SK-N-MC (cell line): ENCODE results near the gene ZNF81.
"Not testable (repeated sequence)": the region's sequence is repeated elsewhere in the genome, so short reads cannot be mapped to it uniquely, and the experiment has no call there.

ENCODE experiments used
- DNase-seq: peaks from one replicate; pipeline ENCODE4 v3.0.0-alpha.2; 2011; ENCODE audit warnings: low read depth, low spot score
- H3K27ac ChIP-seq: fragments of 200-600 bp; sonication (generic); 2 replicates; pipeline ENCODE4 v1.5.1; 2016; ENCODE audit warnings: mixed run types
- H3K36me3 ChIP-seq: fragments of 200-600 bp; sonication (generic); 2 replicates; pipeline ENCODE4 v1.6.1; 2017; ENCODE audit warnings: antibody characterized with exemption, low read length, mixed read lengths; ENCODE audit not compliant: insufficient read depth
- H3K4me3 ChIP-seq: fragments of 200-600 bp; sonication (generic); 2 replicates; pipeline ENCODE4 v1.5.1; 2016
- H3K9ac ChIP-seq: fragments of 200-600 bp; sonication (generic); 2 replicates; pipeline ENCODE4 v1.8.0; 2017; ENCODE audit warnings: mixed run types, mixed read lengths; ENCODE audit not compliant: insufficient read length
- H3K9me3 ChIP-seq: fragments of 200-600 bp; sonication (generic); 2 replicates; pipeline ENCODE4 v1.6.1; 2017; ENCODE audit warnings: low read depth, mild to moderate bottlenecking, antibody characterized with exemption, low read length, moderate library complexity, mixed read lengths
- EZH2 ChIP-seq: fragments of 200-600 bp; sonication (generic); IDR thresholded peaks from one replicate; pipeline ENCODE4 v1.6.1; 2017; ENCODE audit warnings: antibody characterized with exemption
- FOXP2 ChIP-seq: optimal IDR thresholded peaks from 2 replicates; pipeline ENCODE3; 2011; ENCODE audit warnings: mild to moderate bottlenecking, moderate library complexity; ENCODE audit not compliant: insufficient read depth; ENCODE audit errors: extremely low read length, control extremely low read depth
- POLR2AphosphoS5 ChIP-seq: IDR thresholded peaks from 2 replicates; pipeline ENCODE4 v1.6.1; 2012; ENCODE audit warnings: mild to moderate bottlenecking, low read depth, low read length, borderline replicate concordance

The ZNF81 gene

DNA sequence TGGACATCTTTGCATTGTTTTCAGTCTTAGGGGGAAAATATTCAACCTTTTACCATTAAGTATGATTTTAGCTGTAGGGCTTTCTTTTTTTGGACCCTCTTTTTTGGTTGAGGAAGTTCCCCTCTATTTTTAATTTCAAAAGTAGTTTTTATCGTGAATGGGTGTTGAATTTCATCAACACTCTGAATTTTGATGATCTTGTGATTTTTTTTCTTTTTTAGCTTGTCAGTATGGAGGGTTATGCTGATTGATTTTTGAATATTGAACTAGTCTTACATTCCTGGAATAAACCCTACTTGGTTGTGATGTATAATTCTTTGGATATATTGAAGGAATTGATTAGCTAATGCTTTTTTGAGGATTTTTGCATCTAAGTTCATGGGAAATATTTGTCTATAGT lies 1.7 kb downstream of the ZNF81 start:
- TF ChIP-seq EZH2 (no peak), POLR2AphosphoS5 (no peak), FOXP2 (no peak)
- DNase-seq, result no peak
- no peaks in the 10 kb centered on the region for H3K9me3 ChIP-seq
- H3K4me3 ChIP-seq, result peak overlapping the region; percentile 82
- no peak overlapping the region for H3K27ac ChIP-seq
- H3K9ac ChIP-seq, result peak overlapping the region; percentile 65
- no peaks in the 10 kb centered on the region; the same call in 1 of the 2 replicates for H3K36me3 ChIP-seq

DNA sequence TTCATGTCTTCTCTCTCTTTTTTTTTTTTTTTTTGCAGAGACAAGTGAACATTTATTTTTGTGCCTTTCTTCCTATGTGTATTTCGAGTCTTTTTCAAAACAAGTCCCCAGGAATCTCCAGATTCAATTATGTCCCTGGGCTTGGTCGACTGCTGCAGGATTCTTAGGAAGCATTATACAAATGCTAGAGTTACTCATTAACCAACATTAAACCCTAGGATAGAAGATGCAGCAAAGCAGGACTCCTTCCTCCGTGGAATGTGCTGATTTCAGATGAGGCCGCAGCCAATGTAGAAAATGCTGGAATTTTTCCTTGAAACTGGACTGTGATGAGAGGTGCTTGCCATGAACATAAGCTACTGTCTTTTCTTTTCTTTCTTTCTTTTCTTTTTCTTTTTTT lies 3.4 kb downstream of the ZNF81 start:
- no peak overlapping the region for H3K27ac ChIP-seq
- H3K9me3 ChIP-seq, result no peaks in the 10 kb centered on the region
- H3K9ac ChIP-seq, result no peak overlapping the region
- TF ChIP-seq FOXP2 (no peak), POLR2AphosphoS5 (no peak), EZH2 (no peak)
- no peak overlapping the region for H3K4me3 ChIP-seq
- no peak for DNase-seq
- H3K36me3 ChIP-seq, result no peaks in the 10 kb centered on the region; the same call in 1 of the 2 replicates

DNA sequence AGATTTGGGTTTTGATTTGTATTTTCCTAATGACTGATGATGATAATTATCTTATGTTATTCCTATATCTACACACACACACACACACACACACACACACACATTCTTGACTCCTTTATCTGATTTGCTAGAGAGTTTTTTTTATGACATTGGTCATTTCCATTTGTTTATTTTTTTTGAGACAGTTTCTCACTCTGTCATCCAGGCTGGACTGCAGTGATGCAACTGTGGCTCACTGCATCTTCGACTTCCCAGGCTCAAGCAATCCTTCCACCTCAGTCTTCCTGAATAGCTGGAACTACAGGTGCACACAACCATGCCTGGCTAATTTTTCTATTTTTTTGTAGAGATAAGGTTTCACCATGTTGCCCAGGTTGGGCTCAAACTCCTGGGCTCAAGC lies 6.7 kb downstream of the ZNF81 start:
- H3K9me3 ChIP-seq, result no peaks in the 10 kb centered on the region
- H3K9ac ChIP-seq, result no peak overlapping the region
- DNase-seq, result no peak
- H3K36me3 ChIP-seq, result peaks cover 21% of the 10 kb centered on the region; the same call in 1 of the 2 replicates
- no peak overlapping the region for H3K27ac ChIP-seq
- no peak overlapping the region for H3K4me3 ChIP-seq
- TF ChIP-seq FOXP2, result no peak
- TF ChIP-seq EZH2, result no peak
- no peak for TF ChIP-seq POLR2AphosphoS5

DNA sequence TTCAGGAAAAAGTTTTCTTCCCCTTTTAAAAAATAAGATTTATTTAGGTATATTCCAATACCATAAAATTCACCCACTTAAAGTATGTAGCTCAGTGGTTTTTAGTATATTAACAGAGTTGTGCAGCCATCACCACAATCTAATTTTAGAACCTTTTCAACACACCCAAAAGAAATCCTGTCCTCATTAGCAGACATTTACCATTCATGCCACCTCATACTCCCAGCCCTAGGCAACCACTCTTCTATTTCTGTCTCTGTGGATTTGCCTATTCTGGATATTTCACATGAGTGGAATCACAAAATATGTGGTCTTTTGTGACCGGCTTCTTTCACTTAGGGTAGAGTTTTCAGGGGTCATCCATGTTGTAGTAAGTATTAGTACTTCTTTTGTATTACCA lies 7.4 kb downstream of the ZNF81 start:
- no peak for TF ChIP-seq EZH2
- TF ChIP-seq FOXP2, result no peak
- TF ChIP-seq POLR2AphosphoS5, result no peak
- Histone ChIP-seq H3K27ac (no peak overlapping the region), H3K36me3 (peaks cover 23% of the 10 kb centered on the region; the same call in 1 of the 2 replicates), H3K9ac (no peak overlapping the region), H3K9me3 (no peaks in the 10 kb centered on the region), H3K4me3 (no peak overlapping the region)
- DNase-seq, result no peak

DNA sequence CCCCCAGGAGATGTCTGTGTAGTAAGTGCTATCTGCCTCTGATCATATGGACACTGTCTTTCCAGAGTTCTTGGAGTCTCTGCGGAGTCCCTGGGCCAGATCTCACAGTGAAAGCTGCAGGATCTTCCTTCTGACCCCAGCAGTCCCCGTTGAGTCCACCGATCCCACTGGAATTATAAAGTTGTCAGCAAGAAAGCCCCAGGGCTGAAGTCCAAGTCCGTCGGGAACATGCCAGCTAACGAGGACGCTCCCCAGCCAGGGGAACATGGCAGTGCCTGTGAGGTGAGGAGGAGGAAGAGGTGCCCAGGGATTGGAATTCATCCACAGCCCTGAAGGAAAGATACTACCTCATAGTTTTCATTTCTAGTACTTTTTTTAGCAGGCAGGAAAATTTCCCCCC lies 9.3 kb downstream of the ZNF81 start:
- Histone ChIP-seq H3K36me3 (peaks cover 29% of the 10 kb centered on the region; the same call in 1 of the 2 replicates), H3K9ac (no peak overlapping the region), H3K9me3 (no peaks in the 10 kb centered on the region), H3K27ac (no peak overlapping the region), H3K4me3 (no peak overlapping the region)
- DNase-seq, result no peak
- TF ChIP-seq FOXP2, result no peak
- TF ChIP-seq EZH2, result no peak
- no peak for TF ChIP-seq POLR2AphosphoS5

DNA sequence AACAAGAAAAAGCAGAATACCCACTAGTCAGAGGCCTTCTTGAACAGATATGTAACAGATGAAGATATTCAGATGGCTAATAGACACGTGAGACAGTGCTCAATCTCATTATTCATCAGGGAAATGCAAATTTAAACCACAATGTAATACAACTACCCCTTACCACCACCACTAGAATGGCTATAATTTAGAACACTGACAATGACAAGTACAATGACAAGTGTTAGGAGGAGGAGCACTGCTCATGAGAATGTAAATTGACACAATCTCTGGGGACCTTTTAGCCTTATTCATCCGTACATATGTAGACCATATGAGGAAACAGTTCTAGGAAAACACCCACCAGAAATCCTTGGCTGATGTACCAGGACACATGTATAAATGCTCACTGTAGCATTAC lies 13.1 kb downstream of the ZNF81 start:
- Histone ChIP-seq H3K36me3 (peaks cover 29% of the 10 kb centered on the region; the same call in 1 of the 2 replicates), H3K27ac (no peak overlapping the region), H3K9ac (no peak overlapping the region), H3K4me3 (no peak overlapping the region), H3K9me3 (no peaks in the 10 kb centered on the region)
- no peak for DNase-seq
- TF ChIP-seq FOXP2, result no peak
- TF ChIP-seq POLR2AphosphoS5, result no peak
- no peak for TF ChIP-seq EZH2

DNA sequence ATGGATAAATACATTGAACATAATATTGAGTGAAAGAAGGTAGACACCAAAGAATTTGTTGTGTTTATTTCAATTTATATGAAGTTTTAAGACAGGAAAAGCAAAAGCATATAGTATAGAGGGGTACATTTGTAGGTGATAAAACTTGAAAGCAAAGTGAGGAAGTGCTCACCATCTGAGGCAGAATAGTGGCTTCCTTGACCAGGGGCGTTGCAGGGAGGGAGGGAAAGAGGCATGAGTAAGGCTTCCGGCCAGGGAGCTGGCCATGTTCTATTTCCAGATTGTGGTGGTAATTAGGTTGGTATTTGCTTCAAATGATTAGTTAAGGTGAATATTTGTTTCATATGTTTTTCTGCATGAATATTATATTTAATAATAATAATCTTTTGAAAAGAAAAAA lies 13.7 kb downstream of the ZNF81 start:
- H3K36me3 ChIP-seq, result peaks cover 27% of the 10 kb centered on the region; the same call in 1 of the 2 replicates
- H3K9me3 ChIP-seq, H3K4me3 ChIP-seq, DNase-seq, H3K9ac ChIP-seq, H3K27ac ChIP-seq: not testable (repeated sequence)

DNA sequence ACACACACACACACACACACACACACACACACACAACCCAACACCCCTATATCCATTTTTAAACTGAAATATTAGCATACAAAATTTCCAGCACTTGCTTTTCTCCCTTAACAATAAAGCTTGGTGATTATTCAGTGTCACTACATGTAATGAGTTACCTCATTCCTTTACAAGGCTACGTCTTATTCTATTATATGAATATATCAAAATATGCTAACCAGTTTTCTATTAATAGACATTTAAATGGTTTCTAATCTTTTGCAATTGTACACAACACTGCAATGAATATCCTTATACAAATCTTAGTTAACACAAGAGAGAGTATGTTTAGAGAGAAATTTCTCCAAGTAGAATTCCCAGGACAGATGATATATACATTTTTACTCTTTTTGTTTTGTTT lies 14.2 kb downstream of the ZNF81 start:
- H3K9me3 ChIP-seq, result no peaks in the 10 kb centered on the region
- no peak overlapping the region for H3K27ac ChIP-seq
- TF ChIP-seq FOXP2 (no peak), POLR2AphosphoS5 (no peak), EZH2 (no peak)
- H3K36me3 ChIP-seq, result peaks cover 25% of the 10 kb centered on the region; the same call in 1 of the 2 replicates
- H3K4me3 ChIP-seq, result no peak overlapping the region
- no peak overlapping the region for H3K9ac ChIP-seq
- DNase-seq, result no peak

DNA sequence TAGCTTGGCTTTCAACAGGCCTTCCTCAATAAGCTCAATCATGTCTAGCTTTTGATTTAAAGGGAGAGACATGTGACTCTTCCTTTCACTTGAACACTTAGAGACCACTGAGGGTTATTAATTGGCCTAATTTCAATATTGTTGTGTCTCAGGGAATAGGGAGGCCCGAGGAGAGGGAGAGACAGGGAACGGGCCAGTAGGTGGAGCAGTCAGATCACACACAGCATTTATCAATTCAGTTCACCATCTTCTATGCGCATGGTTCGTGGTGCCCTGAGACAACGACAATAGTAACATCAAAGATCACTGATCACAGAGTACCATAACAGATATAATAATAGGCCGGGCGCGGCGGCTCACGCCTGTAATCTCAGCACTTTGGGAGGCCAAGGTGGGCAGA lies 17.8 kb downstream of the ZNF81 start:
- DNase-seq, result no peak
- Histone ChIP-seq H3K36me3 (peaks cover 9% of the 10 kb centered on the region; the same call in 1 of the 2 replicates), H3K27ac (no peak overlapping the region), H3K4me3 (no peak overlapping the region), H3K9me3 (no peaks in the 10 kb centered on the region), H3K9ac (no peak overlapping the region)
- TF ChIP-seq EZH2 (no peak), POLR2AphosphoS5 (no peak), FOXP2 (no peak)
